H54 (cell line): ENCODE results near the gene DCDC2.
"Not testable (repeated sequence)": the region's sequence is repeated elsewhere in the genome, so short reads cannot be mapped to it uniquely, and the experiment has no call there.

Source experiments
- DNase-seq: peaks from one replicate; pipeline ENCODE4 v3.0.0; 2011; ENCODE audit warnings: low spot score, mixed read lengths; ENCODE audit not compliant: insufficient read length
- FAIRE-seq: peaks from 3 replicates; lab custom pipeline; 2011; peaks lifted over from hg19 to GRCh38; lab: Jason Lieb, UNC
- POLR2A ChIP-seq: IDR thresholded peaks from 2 replicates; pipeline ENCODE4 v1.6.1; 2011; ENCODE audit warnings: low read depth, mild to moderate bottlenecking, low read length

Gene DCDC2

GRCh38 chr6:24226541-24226940, 131.3 kb downstream of the DCDC2 start:
- DNase-seq (no peak), FAIRE-seq (no peak)
- TF ChIP-seq POLR2A = no peak

GRCh38 chr6:24225838-24226237, 132.0 kb downstream of the DCDC2 start:
- DNase-seq (no peak), FAIRE-seq (no peak)
- no peak for TF ChIP-seq POLR2A

GRCh38 chr6:24223115-24223919, 134.5 kb downstream of the DCDC2 start:
- no peak for TF ChIP-seq POLR2A
- DNase-seq (no peak), FAIRE-seq (no peak)

GRCh38 chr6:24219670-24220069, 138.2 kb downstream of the DCDC2 start:
- FAIRE-seq = no peak
- TF ChIP-seq POLR2A = no peak
- DNase-seq = no peak

GRCh38 chr6:24214984-24215383, 142.9 kb downstream of the DCDC2 start:
- DNase-seq = no peak
- TF ChIP-seq POLR2A = no peak
- no peak for FAIRE-seq

- DNase-seq (no peak), FAIRE-seq (no peak)
- TF ChIP-seq POLR2A = no peak
These were observed 150.4 kb downstream of the DCDC2 start for GRCh38 chr6:24207413-24207812.

- peak; percentile 82 for FAIRE-seq
- no peak for TF ChIP-seq POLR2A
These were observed 152.8 kb downstream of the DCDC2 start for GRCh38 chr6:24205020-24205492.

GRCh38 chr6:24204113-24204512, 153.7 kb downstream of the DCDC2 start:
- DNase-seq, FAIRE-seq: not testable (repeated sequence)

More at GRCh38 chr6:24205020-24205492, 152.8 kb downstream of the DCDC2 start:
- DNase-seq = no peak

GRCh38 chr6:24197892-24198291, 160.0 kb downstream of the DCDC2 start:
- FAIRE-seq (no peak), DNase-seq (no peak)
- TF ChIP-seq POLR2A = no peak

- no peak for TF ChIP-seq POLR2A
- DNase-seq = no peak
- FAIRE-seq = no peak
These were observed 161.8 kb downstream of the DCDC2 start for GRCh38 chr6:24195836-24196597.

- FAIRE-seq (no peak), DNase-seq (no peak)
- TF ChIP-seq POLR2A = no peak
These were observed 162.7 kb downstream of the DCDC2 start for GRCh38 chr6:24194978-24195700.

GRCh38 chr6:24193364-24193763, 164.5 kb downstream of the DCDC2 start:
- TF ChIP-seq POLR2A = no peak
- FAIRE-seq (no peak), DNase-seq (no peak)

- DNase-seq (no peak), FAIRE-seq (no peak)
- no peak for TF ChIP-seq POLR2A
These were observed 166.5 kb downstream of the DCDC2 start for GRCh38 chr6:24191346-24191745.
